ENCODE results near the gene GATC.
A peak's percentile ranks its signal among the peaks of the same experiment; 100 is the strongest.

The GATC gene

GRCh38 chr12:120445911-120446843 is at the start of gene GATC, which contains the start of gene TRIAP1:
GATC (plus strand) TSS chr12:120446444; CDS start chr12:120446481, 37 bp downstream.
TRIAP1 (minus strand) TSS chr12:120446384; CDS start chr12:120446372, 12 bp downstream.
- Histone ChIP-seq H3K4me3 (ENCODE audit: low read depth in 1 of 2, low read length in 2 of 2) (peak within 1 kb of the TSS; percentile 99 to 100), H3K4me1 (ENCODE audit: control insufficient read depth in 1 of 2, insufficient read depth in 2 of 2, low read length in 2 of 2) (peaks cover 13 to 28% of the 10 kb centered on the region in 2 donors), H3K9ac (ENCODE audit: low read depth in 1 of 2, low read length in 2 of 2) (peak within 1 kb of the TSS; percentile 93 to 94), H3K36me3 (ENCODE audit: control insufficient read depth in 1 of 2, insufficient read depth in 2 of 2, low read length in 2 of 2) (peaks cover 13 to 30% of the 10 kb centered on the region in 2 donors), H3K27ac (ENCODE audit: low read depth, low read length) (peak within 1 kb of the TSS; percentile 92), H3K9me3 (ENCODE audit: control insufficient read depth in 1 of 2, low read length in 2 of 2) (no peaks in the 10 kb centered on the region), H3K27me3 (ENCODE audit: control insufficient read depth in 1 of 2, insufficient read depth in 2 of 2, low read length in 2 of 2) (no peaks in the 10 kb centered on the region)

- Histone ChIP-seq H3K9ac (ENCODE audit: low read depth in 1 of 2, low read length in 2 of 2) (no peak overlapping the region), H3K27me3 (ENCODE audit: control insufficient read depth in 1 of 2, insufficient read depth in 2 of 2, low read length in 2 of 2) (no peaks in the 10 kb centered on the region), H3K4me3 (ENCODE audit: low read depth in 1 of 2, low read length in 2 of 2) (no peak overlapping the region), H3K4me1 (ENCODE audit: control insufficient read depth in 1 of 2, insufficient read depth in 2 of 2, low read length in 2 of 2) (peaks cover 0 to 7% of the 10 kb centered on the region in 2 donors), H3K27ac (ENCODE audit: low read depth, low read length) (no peak overlapping the region), H3K36me3 (ENCODE audit: control insufficient read depth in 1 of 2, insufficient read depth in 2 of 2, low read length in 2 of 2) (no peaks in the 10 kb centered on the region), H3K9me3 (ENCODE audit: control insufficient read depth in 1 of 2, low read length in 2 of 2) (no peaks in the 10 kb centered on the region)
Measured at GRCh38 chr12:120397824-120398540, 48.3 kb upstream of the GATC start.

- Histone ChIP-seq H3K27me3 (ENCODE audit: control insufficient read depth in 1 of 2, insufficient read depth in 2 of 2, low read length in 2 of 2) (no peaks in the 10 kb centered on the region), H3K4me1 (ENCODE audit: control insufficient read depth in 1 of 2, insufficient read depth in 2 of 2, low read length in 2 of 2) (peaks cover 0 to 1% of the 10 kb centered on the region in 2 donors), H3K27ac (ENCODE audit: low read depth, low read length) (no peak overlapping the region), H3K36me3 (ENCODE audit: control insufficient read depth in 1 of 2, insufficient read depth in 2 of 2, low read length in 2 of 2) (no peaks in the 10 kb centered on the region), H3K4me3 (ENCODE audit: low read depth in 1 of 2, low read length in 2 of 2) (no peak overlapping the region), H3K9ac (ENCODE audit: low read depth in 1 of 2, low read length in 2 of 2) (no peak overlapping the region), H3K9me3 (ENCODE audit: control insufficient read depth in 1 of 2, low read length in 2 of 2) (no peaks in the 10 kb centered on the region)
Measured at GRCh38 chr12:120399531-120399930, 46.7 kb upstream of the GATC start.

- H3K27me3 ChIP-seq (ENCODE audit: control insufficient read depth in 1 of 2, insufficient read depth in 2 of 2, low read length in 2 of 2): no peaks in the 10 kb centered on the region
- H3K27ac ChIP-seq (ENCODE audit: low read depth, low read length): no peak overlapping the region
- H3K36me3 ChIP-seq (ENCODE audit: control insufficient read depth in 1 of 2, insufficient read depth in 2 of 2, low read length in 2 of 2): no peaks in the 10 kb centered on the region
- H3K4me3 ChIP-seq (ENCODE audit: low read depth in 1 of 2, low read length in 2 of 2): no peak overlapping the region
- H3K4me1 ChIP-seq (ENCODE audit: control insufficient read depth in 1 of 2, insufficient read depth in 2 of 2, low read length in 2 of 2): no peaks in the 10 kb centered on the region
- H3K9me3 ChIP-seq (ENCODE audit: control insufficient read depth in 1 of 2, low read length in 2 of 2): no peaks in the 10 kb centered on the region
- no peak overlapping the region for H3K9ac ChIP-seq (ENCODE audit: low read depth in 1 of 2, low read length in 2 of 2)
Measured at GRCh38 chr12:120402217-120402616, 44.0 kb upstream of the GATC start.

GRCh38 chr12:120403869-120404268 is 42.4 kb upstream of the GATC start:
- Histone ChIP-seq H3K4me1 (ENCODE audit: control insufficient read depth in 1 of 2, insufficient read depth in 2 of 2, low read length in 2 of 2) (no peaks in the 10 kb centered on the region), H3K9me3 (ENCODE audit: control insufficient read depth in 1 of 2, low read length in 2 of 2) (no peaks in the 10 kb centered on the region), H3K27me3 (ENCODE audit: control insufficient read depth in 1 of 2, insufficient read depth in 2 of 2, low read length in 2 of 2) (no peaks in the 10 kb centered on the region), H3K27ac (ENCODE audit: low read depth, low read length) (no peak overlapping the region), H3K4me3 (ENCODE audit: low read depth in 1 of 2, low read length in 2 of 2) (no peak overlapping the region), H3K36me3 (ENCODE audit: control insufficient read depth in 1 of 2, insufficient read depth in 2 of 2, low read length in 2 of 2) (no peaks in the 10 kb centered on the region), H3K9ac (ENCODE audit: low read depth in 1 of 2, low read length in 2 of 2) (no peak overlapping the region)

- H3K27ac ChIP-seq (ENCODE audit: low read depth, low read length): no peak overlapping the region
- H3K4me1 ChIP-seq (ENCODE audit: control insufficient read depth in 1 of 2, insufficient read depth in 2 of 2, low read length in 2 of 2): no peaks in the 10 kb centered on the region
- no peak overlapping the region for H3K9ac ChIP-seq (ENCODE audit: low read depth in 1 of 2, low read length in 2 of 2)
- no peak overlapping the region for H3K4me3 ChIP-seq (ENCODE audit: low read depth in 1 of 2, low read length in 2 of 2)
- H3K27me3 ChIP-seq (ENCODE audit: control insufficient read depth in 1 of 2, insufficient read depth in 2 of 2, low read length in 2 of 2): no peaks in the 10 kb centered on the region
- H3K9me3 ChIP-seq (ENCODE audit: control insufficient read depth in 1 of 2, low read length in 2 of 2): no peaks in the 10 kb centered on the region
- H3K36me3 ChIP-seq (ENCODE audit: control insufficient read depth in 1 of 2, insufficient read depth in 2 of 2, low read length in 2 of 2): no peaks in the 10 kb centered on the region
Measured at GRCh38 chr12:120404271-120404670, 42.0 kb upstream of the GATC start.

- H3K36me3 ChIP-seq (ENCODE audit: control insufficient read depth in 1 of 2, insufficient read depth in 2 of 2, low read length in 2 of 2): no peaks in the 10 kb centered on the region
Measured at GRCh38 chr12:120406069-120406468, 40.2 kb upstream of the GATC start.

GRCh38 chr12:120406553-120406952 is 39.7 kb upstream of the GATC start:
- H3K9me3 ChIP-seq (ENCODE audit: control insufficient read depth in 1 of 2, low read length in 2 of 2): no peaks in the 10 kb centered on the region
- no peaks in the 10 kb centered on the region for H3K36me3 ChIP-seq (ENCODE audit: control insufficient read depth in 1 of 2, insufficient read depth in 2 of 2, low read length in 2 of 2)
- no peak overlapping the region for H3K9ac ChIP-seq (ENCODE audit: low read depth in 1 of 2, low read length in 2 of 2)
- H3K4me3 ChIP-seq (ENCODE audit: low read depth in 1 of 2, low read length in 2 of 2): no peak overlapping the region
- no peaks in the 10 kb centered on the region for H3K4me1 ChIP-seq (ENCODE audit: control insufficient read depth in 1 of 2, insufficient read depth in 2 of 2, low read length in 2 of 2)
- no peak overlapping the region for H3K27ac ChIP-seq (ENCODE audit: low read depth, low read length)
- no peaks in the 10 kb centered on the region for H3K27me3 ChIP-seq (ENCODE audit: control insufficient read depth in 1 of 2, insufficient read depth in 2 of 2, low read length in 2 of 2)

More at GRCh38 chr12:120406069-120406468, 40.2 kb upstream of the GATC start:
- no peak overlapping the region for H3K9ac ChIP-seq (ENCODE audit: low read depth in 1 of 2, low read length in 2 of 2)
- no peak overlapping the region for H3K4me3 ChIP-seq (ENCODE audit: low read depth in 1 of 2, low read length in 2 of 2)
- H3K27ac ChIP-seq (ENCODE audit: low read depth, low read length): no peak overlapping the region
- no peaks in the 10 kb centered on the region for H3K4me1 ChIP-seq (ENCODE audit: control insufficient read depth in 1 of 2, insufficient read depth in 2 of 2, low read length in 2 of 2)
- no peaks in the 10 kb centered on the region for H3K27me3 ChIP-seq (ENCODE audit: control insufficient read depth in 1 of 2, insufficient read depth in 2 of 2, low read length in 2 of 2)
- no peaks in the 10 kb centered on the region for H3K9me3 ChIP-seq (ENCODE audit: control insufficient read depth in 1 of 2, low read length in 2 of 2)

- H3K9ac ChIP-seq (ENCODE audit: low read depth in 1 of 2, low read length in 2 of 2): no peak overlapping the region
- H3K4me1 ChIP-seq (ENCODE audit: control insufficient read depth in 1 of 2, insufficient read depth in 2 of 2, low read length in 2 of 2): peaks cover 0 to under 1% of the 10 kb centered on the region in 2 donors
- no peaks in the 10 kb centered on the region for H3K27me3 ChIP-seq (ENCODE audit: control insufficient read depth in 1 of 2, insufficient read depth in 2 of 2, low read length in 2 of 2)
- no peak overlapping the region for H3K27ac ChIP-seq (ENCODE audit: low read depth, low read length)
- no peaks in the 10 kb centered on the region for H3K9me3 ChIP-seq (ENCODE audit: control insufficient read depth in 1 of 2, low read length in 2 of 2)
- H3K4me3 ChIP-seq (ENCODE audit: low read depth in 1 of 2, low read length in 2 of 2): no peak overlapping the region
- no peaks in the 10 kb centered on the region for H3K36me3 ChIP-seq (ENCODE audit: control insufficient read depth in 1 of 2, insufficient read depth in 2 of 2, low read length in 2 of 2)
Measured at GRCh38 chr12:120408771-120409170, 37.5 kb upstream of the GATC start.

GRCh38 chr12:120412421-120412820 is 33.8 kb upstream of the GATC start:
- peaks cover 0 to 6% of the 10 kb centered on the region in 2 donors for H3K4me1 ChIP-seq (ENCODE audit: control insufficient read depth in 1 of 2, insufficient read depth in 2 of 2, low read length in 2 of 2)
- no peak overlapping the region for H3K27ac ChIP-seq (ENCODE audit: low read depth, low read length)
- no peaks in the 10 kb centered on the region for H3K27me3 ChIP-seq (ENCODE audit: control insufficient read depth in 1 of 2, insufficient read depth in 2 of 2, low read length in 2 of 2)
- H3K36me3 ChIP-seq (ENCODE audit: control insufficient read depth in 1 of 2, insufficient read depth in 2 of 2, low read length in 2 of 2): no peaks in the 10 kb centered on the region
- no peak overlapping the region for H3K9ac ChIP-seq (ENCODE audit: low read depth in 1 of 2, low read length in 2 of 2)
- H3K4me3 ChIP-seq (ENCODE audit: low read depth in 1 of 2, low read length in 2 of 2): no peak overlapping the region
- no peaks in the 10 kb centered on the region for H3K9me3 ChIP-seq (ENCODE audit: control insufficient read depth in 1 of 2, low read length in 2 of 2)

Data from duodenal mucosa (tissue), 2 donors.